Measurements from ENCODE around the gene NUDT22.

The NUDT22 gene

GRCh38 chr11:64225608-64226506 lies at the start of gene NUDT22, which contains the start of gene TRPT1:
Gene NUDT22, plus strand, starts transcription at chr11:64226274. Its CDS starts 379 bp downstream, at chr11:64226653.
Gene TRPT1, minus strand, starts transcription at chr11:64226186. Its CDS starts 326 bp downstream, at chr11:64225860.
- peak within 1 kb of the TSS; percentile 75 to 91 (median 83) for H3K9ac ChIP-seq
- H3K9me3 ChIP-seq (replicated peaks in 1 of 11): no peaks in the 10 kb centered on the region
- H3K27me3 ChIP-seq: no peaks in the 10 kb centered on the region
- no peak for TF ChIP-seq Cebpa-rat (IDR thresholded peaks at IDR 0.05)
- H3K4me2 ChIP-seq: peak within 1 kb of the TSS; percentile 94 to 100 (median 98)
- peaks cover 8 to 61% (median 38%) of the 10 kb centered on the region in 11 experiments; a peak in 20 of 22 replicates for H4K20me1 ChIP-seq
- H3K4me3 ChIP-seq: peak within 1 kb of the TSS; percentile 62 to 79 (median 72)
- H3K36me3 ChIP-seq: peaks cover 36 to 51% (median 40%) of the 10 kb centered on the region in 11 experiments
- H3K27ac ChIP-seq: peak within 1 kb of the TSS; percentile 59 to 95 (median 87)
- peaks cover 69 to 87% (median 75%) of the 10 kb centered on the region in 10 experiments for H3K4me1 ChIP-seq

GRCh38 chr11:64176751-64177150 lies 49.3 kb upstream of the NUDT22 start:
- no peaks in the 10 kb centered on the region for H3K27me3 ChIP-seq
- H3K4me1 ChIP-seq: peaks cover 30 to 53% (median 42%) of the 10 kb centered on the region in 10 experiments
- H3K9ac ChIP-seq: no peak overlapping the region
- H3K27ac ChIP-seq: no peak overlapping the region
- H3K4me3 ChIP-seq: no peak overlapping the region
- peak overlapping the region in 7 of 11 experiments; percentile 15 to 41 (median 23); a peak in 8 of 22 replicates for H3K4me2 ChIP-seq
- H4K20me1 ChIP-seq: no peaks in the 10 kb centered on the region; a peak in 1 of 22 replicates
- peaks cover 7 to 14% (median 9%) of the 10 kb centered on the region in 11 experiments; a peak in 21 of 22 replicates for H3K9me3 ChIP-seq (replicated peaks in 1 of 11)
- no peak for TF ChIP-seq Cebpa-rat (IDR thresholded peaks at IDR 0.05)
- peaks cover 0 to 26% (median 9%) of the 10 kb centered on the region in 11 experiments; a peak in 11 of 22 replicates for H3K36me3 ChIP-seq

GRCh38 chr11:64178203-64178602 lies 47.9 kb upstream of the NUDT22 start:
- Histone ChIP-seq H3K9me3 (replicated peaks in 1 of 11) (peaks cover 7 to 14% (median 9%) of the 10 kb centered on the region in 11 experiments; a peak in 21 of 22 replicates), H3K4me1 (peaks cover 44 to 68% (median 57%) of the 10 kb centered on the region in 10 experiments), H3K36me3 (peaks cover 0 to 26% (median 9%) of the 10 kb centered on the region in 11 experiments; a peak in 11 of 22 replicates), H3K4me2 (peak overlapping the region in 5 of 11 experiments; percentile 1 to 35 (median 23); a peak in 5 of 22 replicates), H3K27ac (no peak overlapping the region), H3K9ac (no peak overlapping the region), H4K20me1 (no peaks in the 10 kb centered on the region; a peak in 1 of 22 replicates), H3K27me3 (no peaks in the 10 kb centered on the region), H3K4me3 (no peak overlapping the region)
- no peak for TF ChIP-seq Cebpa-rat (IDR thresholded peaks at IDR 0.05)

GRCh38 chr11:64178951-64179639 lies 47.0 kb upstream of the NUDT22 start:
- no peak overlapping the region for H3K27ac ChIP-seq
- no peak overlapping the region for H3K4me3 ChIP-seq
- no peak overlapping the region for H3K9ac ChIP-seq
- H3K4me1 ChIP-seq: peaks cover 53 to 70% (median 59%) of the 10 kb centered on the region in 10 experiments
- H3K27me3 ChIP-seq: no peaks in the 10 kb centered on the region
- H4K20me1 ChIP-seq: peaks cover 0 to 9% (median 0%) of the 10 kb centered on the region in 11 experiments; a peak in 2 of 22 replicates
- H3K36me3 ChIP-seq: peaks cover 0 to 18% (median 6%) of the 10 kb centered on the region in 11 experiments; a peak in 9 of 22 replicates
- peaks cover 0 to 6% (median under 1%) of the 10 kb centered on the region in 11 experiments; a peak in 9 of 22 replicates for H3K9me3 ChIP-seq (replicated peaks in 1 of 11)
- no peak for TF ChIP-seq Cebpa-rat (IDR thresholded peaks at IDR 0.05)
- H3K4me2 ChIP-seq: peak overlapping the region in 3 of 11 experiments; percentile 1 to 35 (median 22); a peak in 3 of 22 replicates

- Histone ChIP-seq H3K4me2 (peak overlapping the region; percentile 82 to 99 (median 93)), H3K9ac (peak overlapping the region; percentile 18 to 96 (median 64); a peak in 19 of 22 replicates), H3K27ac (peak overlapping the region in 10 of 11 experiments; percentile 46 to 94 (median 70); a peak in 19 of 22 replicates), H3K27me3 (no peaks in the 10 kb centered on the region), H3K36me3 (peaks cover 0 to 16% (median 6%) of the 10 kb centered on the region in 11 experiments; a peak in 7 of 22 replicates), H3K4me3 (peak overlapping the region in 5 of 10 experiments; percentile 21 to 48 (median 23); a peak in 5 of 20 replicates), H4K20me1 (peaks cover 0 to 9% (median 0%) of the 10 kb centered on the region in 11 experiments; a peak in 2 of 22 replicates), H3K4me1 (peaks cover 60 to 75% (median 63%) of the 10 kb centered on the region in 10 experiments), H3K9me3 (replicated peaks in 1 of 11) (peaks cover 0 to 6% (median 0%) of the 10 kb centered on the region in 11 experiments; a peak in 3 of 22 replicates)
- TF ChIP-seq Cebpa-rat (IDR thresholded peaks at IDR 0.05): no peak
These were observed 45.2 kb upstream of the NUDT22 start for GRCh38 chr11:64180891-64181290.

- TF ChIP-seq Cebpa-rat (IDR thresholded peaks at IDR 0.05): no peak
- peaks cover 0 to 6% (median 0%) of the 10 kb centered on the region in 11 experiments; a peak in 3 of 22 replicates for H3K9me3 ChIP-seq (replicated peaks in 1 of 11)
- H3K4me2 ChIP-seq: peak overlapping the region; percentile 82 to 99 (median 93)
- H3K27me3 ChIP-seq: no peaks in the 10 kb centered on the region
- peaks cover 0 to 16% (median 6%) of the 10 kb centered on the region in 11 experiments; a peak in 7 of 22 replicates for H3K36me3 ChIP-seq
- H3K4me3 ChIP-seq: peak overlapping the region in 5 of 10 experiments; percentile 21 to 48 (median 23); a peak in 5 of 20 replicates
- H3K9ac ChIP-seq: peak overlapping the region; percentile 25 to 96 (median 64); a peak in 19 of 22 replicates
- H3K4me1 ChIP-seq: peaks cover 57 to 71% (median 60%) of the 10 kb centered on the region in 10 experiments
- H4K20me1 ChIP-seq: peaks cover 0 to 9% (median 0%) of the 10 kb centered on the region in 11 experiments; a peak in 2 of 22 replicates
- peak overlapping the region; percentile 41 to 94 (median 68); a peak in 21 of 22 replicates for H3K27ac ChIP-seq
These were observed 44.3 kb upstream of the NUDT22 start for GRCh38 chr11:64181506-64182411.

- Histone ChIP-seq H3K4me1 (peaks cover 50 to 59% (median 52%) of the 10 kb centered on the region in 10 experiments), H3K4me2 (peak overlapping the region; percentile 82 to 99 (median 93)), H4K20me1 (peaks cover 0 to 9% (median 0%) of the 10 kb centered on the region in 11 experiments; a peak in 4 of 22 replicates), H3K9ac (peak overlapping the region; percentile 24 to 96 (median 89); a peak in 15 of 22 replicates), H3K9me3 (replicated peaks in 1 of 11) (peaks cover 0 to 6% (median 0%) of the 10 kb centered on the region in 11 experiments; a peak in 3 of 22 replicates), H3K36me3 (peaks cover 0 to 20% (median 11%) of the 10 kb centered on the region in 11 experiments; a peak in 17 of 22 replicates), H3K27me3 (no peaks in the 10 kb centered on the region), H3K27ac (peak overlapping the region in 7 of 11 experiments; percentile 19 to 94 (median 85); a peak in 10 of 22 replicates), H3K4me3 (peak overlapping the region; percentile 62 to 89 (median 78); a peak in 16 of 20 replicates)
- no peak for TF ChIP-seq Cebpa-rat (IDR thresholded peaks at IDR 0.05)
These were observed 42.2 kb upstream of the NUDT22 start for GRCh38 chr11:64183890-64184289.
